ENCODE data around the gene COL23A1.
A peak's percentile ranks its signal among the peaks of the same experiment; 100 is the strongest.
"Not testable (repeated sequence)": the region's sequence is repeated elsewhere in the genome, so short reads cannot be mapped to it uniquely, and the experiment has no call there.

Gene COL23A1

DNA sequence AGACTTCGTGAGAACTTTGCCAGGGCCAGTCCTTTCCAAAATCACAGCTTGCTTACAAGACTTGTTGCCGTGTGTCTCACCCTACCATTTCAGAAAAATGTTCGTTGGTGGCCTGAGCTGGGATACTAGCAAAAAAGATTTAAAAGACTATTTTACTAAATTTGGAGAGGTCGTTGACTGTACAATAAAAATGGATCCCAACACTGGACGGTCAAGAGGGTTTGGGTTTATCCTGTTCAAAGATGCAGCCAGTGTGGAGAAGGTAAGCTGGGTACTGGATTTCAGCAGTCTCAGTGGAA lies 384.5 kb downstream of the COL23A1 start:
- no peaks in the 10 kb centered on the region for H3K9me3 ChIP-seq (ENCODE audit: control insufficient read depth, insufficient read depth, low read length)
- peak overlapping the region; percentile 82 for H3K27ac ChIP-seq (ENCODE audit: low read depth, low read length)
- peaks cover 54% of the 10 kb centered on the region for H3K36me3 ChIP-seq (ENCODE audit: control insufficient read depth, insufficient read depth, low read length)
- peaks cover 4% of the 10 kb centered on the region; the same call in 1 of the 2 replicates for H3K27me3 ChIP-seq (ENCODE audit: control insufficient read depth, insufficient read depth, low read length)
- peaks cover 10% of the 10 kb centered on the region; the same call in 1 of the 2 replicates for H3K4me1 ChIP-seq (ENCODE audit: control insufficient read depth, insufficient read depth, low read length)
- peak overlapping the region; percentile 99 for H3K9ac ChIP-seq (ENCODE audit: low read depth, low read length)
- peak overlapping the region; percentile 100 for H3K4me3 ChIP-seq (ENCODE audit: low read depth, low read length)

DNA sequence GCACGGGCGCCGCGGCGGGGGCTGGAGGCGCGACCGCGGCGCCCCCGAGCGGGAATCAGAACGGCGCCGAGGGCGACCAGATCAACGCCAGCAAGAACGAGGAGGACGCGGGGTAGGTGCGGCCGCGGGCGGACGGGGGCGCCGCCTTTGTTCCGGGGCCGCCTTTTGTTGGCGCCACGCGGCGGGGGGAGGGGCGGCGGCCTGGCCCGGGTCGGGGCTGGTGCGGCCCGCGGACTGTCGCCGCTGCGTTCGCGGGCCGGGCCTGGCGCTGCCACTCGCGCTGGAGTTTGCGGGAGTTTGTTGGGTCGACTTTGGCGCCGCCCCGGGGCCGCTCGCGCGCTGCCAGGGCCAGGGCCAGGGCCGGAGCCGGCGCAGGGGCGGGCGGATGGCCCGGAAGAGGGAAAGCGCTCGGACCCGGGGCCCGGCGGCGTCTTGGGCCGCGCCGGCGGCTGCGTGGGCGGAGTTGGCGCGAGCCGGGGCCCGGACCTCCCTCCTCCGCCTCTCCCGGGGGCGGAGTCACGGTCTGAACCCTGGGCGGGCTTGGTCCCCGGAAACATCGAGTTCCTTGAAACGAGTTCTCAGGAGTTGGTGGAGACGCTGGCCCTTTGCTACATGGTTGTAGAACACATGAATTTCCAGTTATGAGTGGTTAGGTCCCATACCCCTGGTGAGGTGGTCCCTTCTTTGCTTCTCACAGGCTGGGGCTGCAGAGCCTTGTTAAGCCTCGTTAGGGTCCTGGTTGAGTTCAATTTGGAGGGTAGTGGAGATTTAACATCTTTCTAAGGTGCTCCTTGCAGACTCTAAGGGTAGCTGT lies 385.1 kb downstream of the COL23A1 start:
- Histone ChIP-seq H3K4me1 (ENCODE audit: control insufficient read depth, insufficient read depth, low read length) (peaks cover 10% of the 10 kb centered on the region; the same call in 1 of the 2 replicates), H3K27ac (ENCODE audit: low read depth, low read length) (peak overlapping the region; percentile 82)

DNA sequence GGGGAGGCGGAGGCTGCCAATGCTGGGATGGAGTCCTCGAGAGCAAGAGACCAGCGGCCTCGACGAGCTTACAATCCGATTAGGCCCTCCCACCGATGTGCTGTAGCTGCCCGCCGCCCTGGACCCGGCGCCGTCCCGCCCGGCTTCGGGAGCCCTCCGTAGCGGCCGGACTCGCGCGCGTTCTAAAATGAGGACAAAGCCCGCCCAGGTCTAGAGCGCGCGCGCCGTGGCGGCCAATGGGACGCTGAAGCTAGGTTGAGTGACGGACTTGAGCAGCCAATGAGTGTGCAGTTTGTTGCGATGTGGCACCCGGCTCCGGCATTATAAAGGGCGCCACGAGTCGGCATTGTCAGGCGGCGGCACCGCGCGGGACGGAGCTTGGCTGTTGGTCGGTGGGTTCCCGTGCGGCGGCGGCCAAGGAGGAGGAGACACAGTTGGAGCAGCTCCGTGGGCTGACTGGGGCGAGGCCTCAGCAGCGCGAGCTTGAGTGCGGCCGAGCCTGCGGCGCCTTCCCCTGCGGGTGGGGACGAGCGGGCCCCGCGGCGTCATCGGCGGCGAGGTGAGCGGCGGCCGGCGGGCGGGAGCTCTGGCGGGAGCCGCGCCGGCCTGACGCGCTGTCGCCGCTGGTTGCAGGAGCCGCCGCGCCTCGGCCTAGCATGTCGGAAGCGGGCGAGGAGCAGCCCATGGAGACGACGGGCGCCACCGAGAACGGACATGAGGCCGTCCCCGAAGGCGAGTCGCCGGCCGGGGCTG lies 385.8 kb downstream of the COL23A1 start, which contains the start of gene HNRNPAB:
Gene HNRNPAB, plus strand, starts transcription at position 352 of the 753 bp plus-strand sequence. Its CDS starts 305 bp downstream, at position 657.
- H3K4me3 ChIP-seq (ENCODE audit: low read depth, low read length) = peak within 1 kb of the TSS; percentile 100
- H3K36me3 ChIP-seq (ENCODE audit: control insufficient read depth, insufficient read depth, low read length) = peaks cover 41% of the 10 kb centered on the region
- H3K27ac ChIP-seq (ENCODE audit: low read depth, low read length) = peak within 1 kb of the TSS; percentile 82
- H3K9ac ChIP-seq (ENCODE audit: low read depth, low read length) = peak within 1 kb of the TSS; percentile 99
- H3K4me1 ChIP-seq (ENCODE audit: control insufficient read depth, insufficient read depth, low read length) = peaks cover 10% of the 10 kb centered on the region; the same call in 1 of the 2 replicates
- peaks cover 4% of the 10 kb centered on the region; the same call in 1 of the 2 replicates for H3K27me3 ChIP-seq (ENCODE audit: control insufficient read depth, insufficient read depth, low read length)
- H3K9me3 ChIP-seq (ENCODE audit: control insufficient read depth, insufficient read depth, low read length) = no peaks in the 10 kb centered on the region

More for the DNA sequence above, 385.1 kb downstream of the COL23A1 start:
- Histone ChIP-seq H3K36me3 (ENCODE audit: control insufficient read depth, insufficient read depth, low read length) (peaks cover 48% of the 10 kb centered on the region), H3K4me3 (ENCODE audit: low read depth, low read length) (peak overlapping the region; percentile 100), H3K9me3 (ENCODE audit: control insufficient read depth, insufficient read depth, low read length) (no peaks in the 10 kb centered on the region), H3K9ac (ENCODE audit: low read depth, low read length) (peak overlapping the region; percentile 99), H3K27me3 (ENCODE audit: control insufficient read depth, insufficient read depth, low read length) (peaks cover 4% of the 10 kb centered on the region; the same call in 1 of the 2 replicates)

DNA sequence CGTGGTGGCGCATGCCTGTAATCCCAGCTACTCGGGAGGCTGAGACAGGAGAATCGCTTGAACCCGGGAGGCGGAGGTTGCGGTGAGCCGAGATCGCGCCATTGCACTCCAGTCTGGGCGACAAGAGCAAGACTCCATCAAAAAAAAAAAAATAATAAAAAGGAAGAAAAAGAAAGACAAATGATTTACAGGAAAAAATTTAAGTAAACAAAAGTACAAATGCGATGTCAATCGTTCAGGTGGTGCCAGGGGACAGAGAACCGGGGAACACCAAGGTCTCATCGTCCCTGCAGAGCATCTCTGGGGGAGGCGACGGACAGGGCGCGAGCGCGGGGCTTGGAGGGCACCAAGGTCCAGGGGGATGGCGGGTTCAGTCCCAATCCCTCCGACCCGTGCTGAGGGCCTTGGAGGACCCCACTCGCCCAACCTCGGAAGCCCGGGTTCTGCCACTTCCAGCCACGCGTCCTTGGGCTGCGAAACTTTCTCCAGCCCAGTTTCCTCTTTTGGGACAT lies 386.5 kb downstream of the COL23A1 start:
- peaks cover 34% of the 10 kb centered on the region for H3K36me3 ChIP-seq (ENCODE audit: control insufficient read depth, insufficient read depth, low read length)
- H3K27me3 ChIP-seq (ENCODE audit: control insufficient read depth, insufficient read depth, low read length) = peaks cover 4% of the 10 kb centered on the region; the same call in 1 of the 2 replicates
- H3K4me1 ChIP-seq (ENCODE audit: control insufficient read depth, insufficient read depth, low read length) = peaks cover 10% of the 10 kb centered on the region; the same call in 1 of the 2 replicates
- H3K9ac ChIP-seq (ENCODE audit: low read depth, low read length) = peak overlapping the region; percentile 68
- H3K9me3 ChIP-seq (ENCODE audit: control insufficient read depth, insufficient read depth, low read length) = no peaks in the 10 kb centered on the region
- H3K27ac ChIP-seq (ENCODE audit: low read depth, low read length) = peak overlapping the region; percentile 75
- peak overlapping the region; percentile 100 for H3K4me3 ChIP-seq (ENCODE audit: low read depth, low read length)

DNA sequence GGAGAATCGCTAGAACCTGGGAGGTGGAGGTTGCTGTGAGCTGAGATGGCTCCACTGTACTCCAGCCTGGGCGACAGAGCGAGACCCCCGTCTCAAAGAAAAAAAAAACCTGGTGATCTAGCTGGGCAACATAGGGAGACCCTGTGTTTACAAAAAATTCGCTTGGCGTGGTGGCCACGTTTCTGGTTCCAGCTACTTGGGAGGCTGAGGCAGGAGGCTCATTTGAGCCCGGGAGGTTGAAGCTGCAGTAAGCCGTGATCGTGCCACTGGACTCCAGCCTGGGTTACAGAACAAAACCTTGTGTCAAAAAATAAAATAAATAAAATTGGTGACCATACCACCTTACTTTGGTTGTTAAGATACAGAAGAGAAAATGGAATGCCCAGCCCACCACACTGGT lies 387.7 kb downstream of the COL23A1 start:
- no peaks in the 10 kb centered on the region for H3K9me3 ChIP-seq (ENCODE audit: control insufficient read depth, insufficient read depth, low read length)
- no peak overlapping the region for H3K9ac ChIP-seq (ENCODE audit: low read depth, low read length)
- H3K27ac ChIP-seq (ENCODE audit: low read depth, low read length) = no peak overlapping the region
- no peak overlapping the region for H3K4me3 ChIP-seq (ENCODE audit: low read depth, low read length)
- peaks cover 10% of the 10 kb centered on the region; the same call in 1 of the 2 replicates for H3K4me1 ChIP-seq (ENCODE audit: control insufficient read depth, insufficient read depth, low read length)
- peaks cover 4% of the 10 kb centered on the region; the same call in 1 of the 2 replicates for H3K27me3 ChIP-seq (ENCODE audit: control insufficient read depth, insufficient read depth, low read length)
- peaks cover 22% of the 10 kb centered on the region for H3K36me3 ChIP-seq (ENCODE audit: control insufficient read depth, insufficient read depth, low read length)

DNA sequence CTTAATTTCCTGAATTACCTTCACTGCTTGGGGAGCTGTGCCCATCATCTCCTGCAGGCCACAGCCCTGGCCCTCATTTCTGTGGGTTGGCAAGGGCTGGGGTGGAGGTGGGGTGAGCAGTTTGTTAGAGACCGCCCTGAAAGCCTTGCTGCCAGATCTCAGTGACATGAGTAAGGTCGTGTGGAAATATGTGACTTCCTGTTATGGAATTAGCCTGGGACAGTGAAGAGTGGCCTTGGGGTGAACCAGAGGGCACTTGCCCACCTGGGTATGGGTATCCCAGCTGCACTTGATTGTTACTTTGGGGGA lies 388.3 kb downstream of the COL23A1 start:
- Histone ChIP-seq H3K36me3 (ENCODE audit: control insufficient read depth, insufficient read depth, low read length) (peaks cover 16% of the 10 kb centered on the region), H3K9ac (ENCODE audit: low read depth, low read length) (no peak overlapping the region), H3K4me1 (ENCODE audit: control insufficient read depth, insufficient read depth, low read length) (peaks cover 10% of the 10 kb centered on the region; the same call in 1 of the 2 replicates), H3K4me3 (ENCODE audit: low read depth, low read length) (no peak overlapping the region), H3K27ac (ENCODE audit: low read depth, low read length) (no peak overlapping the region), H3K27me3 (ENCODE audit: control insufficient read depth, insufficient read depth, low read length) (peaks cover 4% of the 10 kb centered on the region; the same call in 1 of the 2 replicates), H3K9me3 (ENCODE audit: control insufficient read depth, insufficient read depth, low read length) (no peaks in the 10 kb centered on the region)

DNA sequence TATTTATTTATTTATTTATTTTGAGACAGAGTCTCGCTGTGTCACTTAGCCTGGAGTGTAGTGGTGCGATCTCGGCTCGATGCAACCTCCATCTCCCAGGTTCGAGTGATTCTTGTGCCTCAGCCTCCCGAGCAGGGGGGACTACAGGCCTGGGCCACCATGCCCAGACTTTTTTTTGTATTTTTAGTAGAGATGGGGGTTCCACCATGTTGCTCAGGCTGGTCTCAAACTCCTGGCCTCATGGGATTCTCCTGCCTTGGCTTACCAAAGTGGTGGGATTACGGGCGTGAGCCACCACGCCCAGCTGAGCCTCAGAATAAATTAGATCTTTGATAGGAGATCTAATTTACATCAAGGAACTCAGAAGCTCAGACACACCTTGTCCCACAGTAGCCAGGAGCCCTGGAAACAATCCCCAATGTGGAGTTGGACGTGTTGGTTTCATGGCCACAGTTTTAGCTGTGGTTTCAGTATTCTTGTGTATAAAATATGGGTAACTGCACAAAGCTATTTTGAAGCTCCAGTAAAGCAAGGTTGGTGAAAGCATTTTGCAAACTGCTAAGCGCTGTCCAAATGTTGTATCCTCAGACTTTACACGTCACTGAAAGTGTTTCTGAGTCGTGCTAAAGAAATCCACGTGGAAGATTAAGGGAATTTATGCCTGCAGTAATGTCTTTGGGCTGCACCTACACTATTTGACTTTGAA lies 388.8 kb downstream of the COL23A1 start:
- Histone ChIP-seq H3K27ac (ENCODE audit: low read depth, low read length) (no peak overlapping the region), H3K4me3 (ENCODE audit: low read depth, low read length) (no peak overlapping the region), H3K36me3 (ENCODE audit: control insufficient read depth, insufficient read depth, low read length) (peaks cover 11% of the 10 kb centered on the region), H3K27me3 (ENCODE audit: control insufficient read depth, insufficient read depth, low read length) (peaks cover 4% of the 10 kb centered on the region; the same call in 1 of the 2 replicates), H3K9ac (ENCODE audit: low read depth, low read length) (no peak overlapping the region), H3K4me1 (ENCODE audit: control insufficient read depth, insufficient read depth, low read length) (peaks cover 7% of the 10 kb centered on the region; the same call in 1 of the 2 replicates), H3K9me3 (ENCODE audit: control insufficient read depth, insufficient read depth, low read length) (no peaks in the 10 kb centered on the region)

DNA sequence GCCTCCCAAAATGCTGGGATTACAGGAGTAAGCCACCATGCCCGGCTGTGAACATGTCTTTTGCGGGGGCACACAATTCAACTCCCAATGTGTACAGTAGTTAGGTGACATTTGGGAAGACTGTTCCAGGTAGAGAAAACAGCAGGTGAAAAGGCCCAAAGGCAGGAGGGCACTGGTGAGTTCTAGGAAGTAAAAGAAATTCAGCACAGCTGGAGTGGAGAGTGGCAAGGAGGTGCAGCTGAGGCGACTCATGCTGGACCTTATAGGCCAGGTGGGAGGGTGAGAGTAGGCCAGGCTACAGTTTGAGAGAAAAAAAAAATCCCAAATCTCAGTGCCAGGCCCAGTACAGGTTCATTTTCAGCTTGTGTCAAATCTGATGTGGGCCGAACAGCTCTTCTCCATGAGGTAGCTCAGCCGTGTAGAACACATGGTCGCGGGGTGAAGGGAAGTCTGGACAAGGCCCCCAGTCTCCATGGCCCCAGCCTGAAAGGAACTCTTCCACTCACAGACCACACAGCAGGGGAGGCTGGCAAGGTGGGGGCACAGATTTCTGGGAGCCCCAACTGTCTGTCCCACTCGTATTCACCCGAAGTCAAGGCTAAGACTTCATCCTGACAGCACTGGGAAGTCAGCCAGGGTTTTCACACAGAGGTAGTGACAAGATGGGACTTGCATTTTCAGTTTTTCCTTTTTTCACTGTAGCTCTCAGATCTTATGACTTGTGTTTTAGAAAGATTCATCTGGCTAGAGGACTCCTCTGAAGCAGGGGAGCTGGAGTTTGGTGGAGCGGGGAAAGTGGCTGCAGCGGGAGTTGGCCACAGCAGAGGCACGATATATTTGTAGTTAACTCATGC lies 390.4 kb downstream of the COL23A1 start:
- no peak overlapping the region for H3K27ac ChIP-seq (ENCODE audit: low read depth, low read length)

DNA sequence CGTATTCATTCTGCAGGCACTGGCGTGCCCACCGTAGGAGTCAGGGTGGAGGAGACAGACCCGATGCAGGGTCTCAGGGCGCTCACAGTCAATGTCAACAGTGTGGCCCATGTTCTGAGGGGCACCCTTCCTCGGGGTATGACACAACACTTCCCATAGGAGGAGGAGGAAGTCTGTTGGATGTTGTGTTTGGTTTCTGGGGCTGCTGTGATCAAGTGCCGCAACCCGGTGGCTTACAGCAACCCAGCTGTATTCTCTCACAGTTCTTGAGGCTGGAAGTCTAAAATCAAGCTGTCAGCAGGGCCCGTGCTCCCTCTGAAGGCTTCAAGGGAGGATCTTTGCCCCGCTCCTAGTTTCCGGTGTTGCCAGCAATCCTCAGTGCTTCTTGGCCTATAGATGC lies 391.5 kb downstream of the COL23A1 start:
- Histone ChIP-seq H3K9me3 (ENCODE audit: control insufficient read depth, insufficient read depth, low read length) (no peaks in the 10 kb centered on the region), H3K4me3 (ENCODE audit: low read depth, low read length) (no peak overlapping the region), H3K4me1 (ENCODE audit: control insufficient read depth, insufficient read depth, low read length) (peaks cover 5% of the 10 kb centered on the region), H3K27ac (ENCODE audit: low read depth, low read length) (no peak overlapping the region), H3K27me3 (ENCODE audit: control insufficient read depth, insufficient read depth, low read length) (peaks cover 4% of the 10 kb centered on the region; the same call in 1 of the 2 replicates), H3K36me3 (ENCODE audit: control insufficient read depth, insufficient read depth, low read length) (no peaks in the 10 kb centered on the region), H3K9ac (ENCODE audit: low read depth, low read length) (no peak overlapping the region)

More for the DNA sequence above, 390.4 kb downstream of the COL23A1 start:
- no peak overlapping the region for H3K9ac ChIP-seq (ENCODE audit: low read depth, low read length)
- no peaks in the 10 kb centered on the region for H3K36me3 ChIP-seq (ENCODE audit: control insufficient read depth, insufficient read depth, low read length)
- no peaks in the 10 kb centered on the region for H3K9me3 ChIP-seq (ENCODE audit: control insufficient read depth, insufficient read depth, low read length)
- H3K4me3 ChIP-seq (ENCODE audit: low read depth, low read length) = no peak overlapping the region
- peaks cover 4% of the 10 kb centered on the region; the same call in 1 of the 2 replicates for H3K27me3 ChIP-seq (ENCODE audit: control insufficient read depth, insufficient read depth, low read length)
- no peaks in the 10 kb centered on the region for H3K4me1 ChIP-seq (ENCODE audit: control insufficient read depth, insufficient read depth, low read length)

DNA sequence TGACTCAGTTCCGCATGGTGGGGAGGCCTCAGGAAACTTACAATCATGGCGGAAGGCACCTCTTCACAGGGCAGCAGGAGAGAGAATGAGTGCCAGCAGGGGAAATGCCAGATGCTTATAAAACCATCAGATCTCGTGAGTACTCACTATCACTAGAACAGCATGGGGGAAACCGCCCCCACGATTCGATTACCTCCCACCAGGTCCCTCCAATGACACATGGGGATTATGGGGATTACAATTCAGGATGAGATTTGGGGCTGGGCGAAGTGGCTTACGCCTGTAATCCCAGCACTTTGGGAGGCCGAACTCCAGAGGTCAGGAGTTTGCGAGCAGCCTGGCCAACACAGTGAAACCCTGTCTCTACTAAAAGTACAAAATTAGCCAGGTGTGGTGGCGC lies 392.0 kb downstream of the COL23A1 start:
- H3K9me3 ChIP-seq (ENCODE audit: control insufficient read depth, insufficient read depth, low read length); H3K27me3 ChIP-seq (ENCODE audit: control insufficient read depth, insufficient read depth, low read length); H3K4me1 ChIP-seq (ENCODE audit: control insufficient read depth, insufficient read depth, low read length); H3K4me3 ChIP-seq (ENCODE audit: low read depth, low read length); H3K36me3 ChIP-seq (ENCODE audit: control insufficient read depth, insufficient read depth, low read length); H3K9ac ChIP-seq (ENCODE audit: low read depth, low read length); H3K27ac ChIP-seq (ENCODE audit: low read depth, low read length): not testable (repeated sequence)

All from HUES48 (cell line).